Measurements from ENCODE around the gene LRRC17. TPM values are rescaled to one million over a fixed set of nuclear protein-coding genes. Genes with fewer than 3 reads are reported as not detected.

The LRRC17 gene, protein sequence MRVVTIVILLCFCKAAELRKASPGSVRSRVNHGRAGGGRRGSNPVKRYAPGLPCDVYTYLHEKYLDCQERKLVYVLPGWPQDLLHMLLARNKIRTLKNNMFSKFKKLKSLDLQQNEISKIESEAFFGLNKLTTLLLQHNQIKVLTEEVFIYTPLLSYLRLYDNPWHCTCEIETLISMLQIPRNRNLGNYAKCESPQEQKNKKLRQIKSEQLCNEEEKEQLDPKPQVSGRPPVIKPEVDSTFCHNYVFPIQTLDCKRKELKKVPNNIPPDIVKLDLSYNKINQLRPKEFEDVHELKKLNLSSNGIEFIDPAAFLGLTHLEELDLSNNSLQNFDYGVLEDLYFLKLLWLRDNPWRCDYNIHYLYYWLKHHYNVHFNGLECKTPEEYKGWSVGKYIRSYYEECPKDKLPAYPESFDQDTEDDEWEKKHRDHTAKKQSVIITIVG
- not detected for total RNA-seq

GRCh38 chr7:102912742-102913141, at the start of gene LRRC17:
LRRC17 (plus strand) TSS chr7:102913000; CDS start chr7:102933914, 20,914 bp downstream.
- Mint-ChIP-seq H3K27me3 (no peaks in the 10 kb centered on the region), H3K4me3 (no peak within 1 kb of the TSS), H3K4me1 (peaks cover 3% of the 10 kb centered on the region), H3K9me3 (no peaks in the 10 kb centered on the region), H3K27ac (no peak within 1 kb of the TSS), H3K36me3 (no peaks in the 10 kb centered on the region)
- DNase-seq: no peak

DNA sequence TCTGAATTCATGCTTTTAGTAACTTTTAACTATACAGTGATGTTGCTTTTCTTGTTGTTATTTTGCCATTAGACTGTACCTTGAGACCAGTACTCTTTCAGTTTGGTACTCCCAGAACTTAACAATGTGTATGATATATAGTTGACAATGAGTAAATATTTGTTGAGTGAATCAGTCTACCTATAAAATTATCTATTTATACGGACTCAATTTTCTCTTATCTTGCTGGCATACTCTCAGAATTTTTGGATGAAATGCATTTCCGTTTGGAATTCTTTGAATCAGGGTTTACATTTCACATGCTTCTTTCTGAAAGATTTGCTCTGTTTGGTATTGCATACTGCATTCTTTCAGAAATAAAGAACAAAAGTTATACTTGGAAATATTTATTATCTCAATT, 47.8 kb upstream of the LRRC17 start:
- no peaks in the 10 kb centered on the region for H3K4me1 Mint-ChIP-seq
- H3K27ac Mint-ChIP-seq: no peak overlapping the region
- H3K4me3 Mint-ChIP-seq: no peak overlapping the region
- no peaks in the 10 kb centered on the region for H3K27me3 Mint-ChIP-seq
- no peaks in the 10 kb centered on the region for H3K9me3 Mint-ChIP-seq
- DNase-seq: no peak
- H3K36me3 Mint-ChIP-seq: peaks cover 2% of the 10 kb centered on the region

DNA sequence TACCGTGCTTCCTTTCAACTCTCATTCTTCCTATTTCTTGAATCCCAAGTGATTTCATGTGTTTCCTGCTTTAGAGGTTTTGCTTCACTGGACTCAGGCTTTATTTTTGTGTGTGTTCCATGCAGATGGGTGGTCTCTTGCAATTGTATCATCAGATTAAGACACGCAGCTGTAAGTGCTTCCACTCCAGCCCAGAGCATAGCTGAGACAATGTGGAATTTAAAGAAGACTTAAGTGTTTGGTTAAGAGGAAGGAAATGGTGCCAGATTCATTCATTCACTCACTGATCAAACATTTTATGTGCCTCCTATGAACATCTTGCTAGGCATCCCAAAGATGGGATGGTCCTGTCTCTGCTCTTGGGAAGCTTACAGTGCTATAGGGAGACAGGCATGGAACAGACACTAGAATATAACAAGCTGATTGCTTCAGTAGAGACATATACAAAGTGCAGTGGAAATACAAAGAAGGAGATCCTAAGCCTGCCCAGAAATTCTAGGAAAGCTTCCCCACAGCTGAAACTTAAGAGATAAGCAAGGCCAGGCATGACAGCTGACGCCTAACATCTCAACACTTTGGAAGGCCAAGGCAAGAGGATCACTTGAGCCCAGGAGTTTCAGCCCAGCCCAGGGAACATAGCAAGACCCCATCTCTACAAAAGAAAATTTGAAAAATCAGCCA, 46.1 kb upstream of the LRRC17 start:
- Mint-ChIP-seq H3K27me3 (no peaks in the 10 kb centered on the region), H3K27ac (no peak overlapping the region), H3K9me3 (no peaks in the 10 kb centered on the region), H3K4me1 (no peaks in the 10 kb centered on the region), H3K36me3 (peaks cover 3% of the 10 kb centered on the region), H3K4me3 (no peak overlapping the region)
- DNase-seq: no peak

- Mint-ChIP-seq H3K27me3 (no peaks in the 10 kb centered on the region), H3K4me1 (peaks cover 2% of the 10 kb centered on the region), H3K4me3 (no peak overlapping the region), H3K9me3 (no peaks in the 10 kb centered on the region), H3K27ac (no peak overlapping the region), H3K36me3 (peaks cover 3% of the 10 kb centered on the region)
- DNase-seq: no peak
Observed at GRCh38 chr7:102869195-102869594, 43.6 kb upstream of the LRRC17 start.

- DNase-seq: no peak
- Mint-ChIP-seq H3K4me3 (no peak overlapping the region), H3K4me1 (peaks cover 13% of the 10 kb centered on the region), H3K36me3 (peaks cover 2% of the 10 kb centered on the region), H3K27me3 (no peaks in the 10 kb centered on the region), H3K9me3 (no peaks in the 10 kb centered on the region), H3K27ac (no peak overlapping the region)
Observed at GRCh38 chr7:102872460-102872859, 40.3 kb upstream of the LRRC17 start.

DNA sequence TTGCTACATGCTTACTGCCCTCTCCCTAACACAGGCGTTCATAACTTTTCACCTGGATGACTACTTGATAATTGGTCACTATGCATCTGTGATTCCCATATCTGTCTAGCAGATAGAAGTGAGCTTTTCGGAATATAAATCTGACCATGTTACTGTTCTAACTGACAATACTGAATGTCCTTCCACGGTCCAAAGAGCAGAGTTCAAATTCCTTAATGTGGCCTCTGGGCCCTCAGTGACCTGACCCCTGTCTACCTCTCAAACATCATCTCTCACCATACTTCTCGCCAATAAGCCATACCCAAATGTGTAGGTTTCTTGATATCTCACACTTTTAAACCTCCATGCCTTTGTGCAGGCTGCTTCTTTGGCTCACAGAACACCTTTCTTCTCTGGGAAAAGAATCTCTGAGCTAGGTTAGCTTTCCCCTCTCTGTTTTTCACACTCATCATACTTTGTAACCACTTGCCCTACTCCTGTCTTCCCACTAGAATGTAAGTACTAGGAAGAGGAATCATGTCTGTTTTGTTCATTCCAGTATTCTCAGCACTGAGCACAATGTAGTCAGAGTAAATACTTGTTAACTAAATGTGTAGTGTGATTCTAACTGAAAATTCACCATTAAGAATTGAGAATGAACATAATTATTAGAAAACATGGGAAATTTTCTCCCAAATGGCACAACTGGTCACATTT, 39.2 kb upstream of the LRRC17 start:
- Mint-ChIP-seq H3K4me3 (no peak overlapping the region), H3K9me3 (no peaks in the 10 kb centered on the region), H3K36me3 (peaks cover 2% of the 10 kb centered on the region), H3K4me1 (peaks cover 13% of the 10 kb centered on the region), H3K27me3 (no peaks in the 10 kb centered on the region), H3K27ac (no peak overlapping the region)
- DNase-seq: no peak

- DNase-seq: no peak
- Mint-ChIP-seq H3K36me3 (peaks cover 2% of the 10 kb centered on the region), H3K4me3 (no peak overlapping the region), H3K4me1 (peaks cover 13% of the 10 kb centered on the region), H3K9me3 (no peaks in the 10 kb centered on the region), H3K27ac (no peak overlapping the region), H3K27me3 (no peaks in the 10 kb centered on the region)
Observed at GRCh38 chr7:102874166-102874829, 38.5 kb upstream of the LRRC17 start.

GRCh38 chr7:102874966-102875365, 37.8 kb upstream of the LRRC17 start:
- Mint-ChIP-seq H3K4me1 (peaks cover 13% of the 10 kb centered on the region), H3K36me3 (peaks cover 2% of the 10 kb centered on the region), H3K27ac (no peak overlapping the region), H3K27me3 (no peaks in the 10 kb centered on the region), H3K4me3 (no peak overlapping the region), H3K9me3 (no peaks in the 10 kb centered on the region)
- DNase-seq: no peak

GRCh38 chr7:102875700-102876295, 37.0 kb upstream of the LRRC17 start:
- H3K4me3 Mint-ChIP-seq: no peak overlapping the region
- peaks cover 13% of the 10 kb centered on the region for H3K4me1 Mint-ChIP-seq
- no peak overlapping the region for H3K27ac Mint-ChIP-seq
- H3K36me3 Mint-ChIP-seq: no peaks in the 10 kb centered on the region
- no peaks in the 10 kb centered on the region for H3K9me3 Mint-ChIP-seq
- peak; percentile 30 for DNase-seq
- H3K27me3 Mint-ChIP-seq: no peaks in the 10 kb centered on the region

DNA sequence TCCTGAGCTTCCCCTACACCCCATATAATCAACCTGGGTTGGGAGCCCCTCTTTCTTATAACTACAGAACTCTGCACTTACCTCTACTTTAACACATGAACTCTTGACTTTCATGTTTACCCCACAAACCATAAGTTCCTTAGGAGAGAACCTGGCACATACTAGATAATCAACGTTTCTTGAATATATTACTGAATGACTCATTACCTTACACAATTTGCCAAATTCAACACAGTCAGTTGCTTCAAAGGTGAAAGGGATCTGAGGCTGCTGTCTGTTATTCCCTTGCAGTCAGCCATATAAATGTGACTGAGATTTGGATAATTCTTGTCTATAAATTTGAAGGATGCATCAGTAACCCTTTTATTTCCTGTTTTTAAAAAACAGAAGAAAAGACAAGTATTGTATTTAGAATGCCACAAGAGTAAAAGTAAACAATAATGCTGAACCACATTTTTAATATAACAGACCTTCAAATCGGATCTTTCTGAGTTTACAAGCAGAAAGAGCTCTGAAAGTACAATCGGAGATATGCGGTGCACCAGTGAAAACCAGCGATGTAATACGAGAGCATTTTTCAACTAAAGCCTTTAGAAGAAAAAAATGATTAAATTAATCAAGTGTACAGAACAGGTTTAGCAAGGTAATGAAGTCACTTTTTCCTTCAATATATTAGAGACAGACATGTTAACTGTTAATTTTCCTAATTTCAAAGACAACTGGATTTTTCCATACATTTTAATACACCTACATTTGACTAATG, 29.5 kb upstream of the LRRC17 start:
- H3K4me3 Mint-ChIP-seq: no peak overlapping the region
- no peak overlapping the region for H3K27ac Mint-ChIP-seq
- DNase-seq: no peak
- no peaks in the 10 kb centered on the region for H3K36me3 Mint-ChIP-seq
- no peaks in the 10 kb centered on the region for H3K9me3 Mint-ChIP-seq
- H3K27me3 Mint-ChIP-seq: no peaks in the 10 kb centered on the region
- H3K4me1 Mint-ChIP-seq: no peaks in the 10 kb centered on the region

GRCh38 chr7:102888561-102889233, 24.1 kb upstream of the LRRC17 start:
- no peaks in the 10 kb centered on the region for H3K4me1 Mint-ChIP-seq
- H3K9me3 Mint-ChIP-seq: no peaks in the 10 kb centered on the region
- H3K36me3 Mint-ChIP-seq: no peaks in the 10 kb centered on the region
- no peak overlapping the region for H3K27ac Mint-ChIP-seq
- DNase-seq: no peak
- no peaks in the 10 kb centered on the region for H3K27me3 Mint-ChIP-seq
- H3K4me3 Mint-ChIP-seq: no peak overlapping the region

- no peaks in the 10 kb centered on the region for H3K27me3 Mint-ChIP-seq
- no peaks in the 10 kb centered on the region for H3K36me3 Mint-ChIP-seq
- DNase-seq: no peak
- H3K4me1 Mint-ChIP-seq: no peaks in the 10 kb centered on the region
- H3K9me3 Mint-ChIP-seq: no peaks in the 10 kb centered on the region
- no peak overlapping the region for H3K4me3 Mint-ChIP-seq
- H3K27ac Mint-ChIP-seq: no peak overlapping the region
Observed at GRCh38 chr7:102889851-102890250, 22.9 kb upstream of the LRRC17 start.

- H3K9me3 Mint-ChIP-seq: no peaks in the 10 kb centered on the region
- H3K27me3 Mint-ChIP-seq: no peaks in the 10 kb centered on the region
- no peaks in the 10 kb centered on the region for H3K4me1 Mint-ChIP-seq
- H3K27ac Mint-ChIP-seq: no peak overlapping the region
- no peaks in the 10 kb centered on the region for H3K36me3 Mint-ChIP-seq
- no peak overlapping the region for H3K4me3 Mint-ChIP-seq
- DNase-seq: no peak
Observed at GRCh38 chr7:102890292-102890970, 22.4 kb upstream of the LRRC17 start.
